ENCODE measurements around the gene CNP. TPM values are rescaled to one million over a fixed set of nuclear protein-coding genes. Genes with fewer than 3 reads are reported as not detected.
A peak's percentile ranks its signal among the peaks of the same experiment; 100 is the strongest.

Gene CNP
- polyA plus RNA-seq, 1 donor: 47.6 TPM

DNA sequence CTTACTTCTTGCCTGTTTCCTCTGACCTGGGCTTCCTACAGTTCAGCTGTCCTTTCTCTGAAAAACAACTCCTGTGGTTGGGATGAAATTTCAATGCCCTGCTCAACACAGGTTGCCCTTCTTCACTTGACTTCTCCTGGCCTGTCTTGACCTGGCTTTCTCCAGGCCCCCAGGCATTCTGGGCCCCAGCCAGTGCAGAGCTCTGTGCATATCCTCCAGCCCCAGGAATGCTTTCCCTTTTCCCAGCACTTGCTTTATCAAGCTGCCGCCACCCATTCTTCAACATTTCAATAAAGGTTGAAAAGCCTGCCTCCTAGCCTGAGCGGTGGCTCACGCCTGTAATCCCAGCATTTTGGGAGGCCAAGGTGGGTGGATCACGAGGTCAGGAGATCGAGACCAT, 25.4 kb upstream of the CNP start:
- no CpG with 5 or more reads among the region's 5 CpGs for WGBS (ENCODE audit: insufficient coverage, low lambda C conversion rate)
- H3K9me3 ChIP-seq (ENCODE audit: control insufficient read depth, low read depth, low read length): no peaks in the 10 kb centered on the region
- H3K27ac ChIP-seq (ENCODE audit: low read length): no peak overlapping the region
- H3K4me3 ChIP-seq (ENCODE audit: low read length): no peak overlapping the region
- H3K4me1 ChIP-seq (ENCODE audit: control insufficient read depth, insufficient read depth, low read length): peaks cover 2% of the 10 kb centered on the region
- H3K27me3 ChIP-seq (ENCODE audit: control insufficient read depth, insufficient read depth, low read length): no peaks in the 10 kb centered on the region
- H3K36me3 ChIP-seq (ENCODE audit: control insufficient read depth, insufficient read depth, low read length): no peaks in the 10 kb centered on the region
- no peak for DNase-seq

DNA sequence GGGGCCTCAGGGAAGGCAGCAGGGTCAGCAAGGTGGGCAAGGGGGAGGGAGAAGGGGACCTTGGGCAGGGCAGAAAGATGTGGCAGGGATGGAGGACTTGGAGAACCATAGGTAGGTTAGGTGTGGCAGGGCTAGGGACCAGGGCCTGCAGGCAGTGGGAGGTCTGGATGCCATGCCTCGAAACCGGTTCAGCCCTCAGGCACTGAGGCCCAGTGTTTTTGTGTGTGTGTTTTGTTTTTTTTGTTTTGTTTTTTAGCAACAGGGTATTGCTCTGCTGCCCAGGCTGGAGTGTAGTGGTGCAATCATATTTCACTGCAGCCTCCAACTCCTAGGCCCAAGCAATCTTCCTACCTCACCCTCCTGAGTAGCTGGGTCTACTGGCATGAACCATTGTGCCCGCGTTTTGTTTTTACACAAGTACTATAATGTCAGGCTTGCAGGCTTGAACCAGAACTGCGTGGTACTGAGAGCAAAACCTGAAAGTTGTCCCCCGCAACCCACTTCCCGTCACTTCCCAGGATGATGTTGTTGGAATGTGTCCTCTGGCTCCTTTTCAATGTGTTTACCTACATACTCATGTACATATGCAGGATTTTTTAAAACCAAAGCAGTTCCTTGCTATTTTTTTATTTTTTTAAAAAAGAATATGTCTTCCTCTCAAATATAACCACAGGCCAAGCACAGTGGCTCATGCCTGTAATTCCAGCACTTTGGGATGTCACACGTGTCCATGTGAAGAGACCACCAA, 23.8 kb upstream of the CNP start:
- Histone ChIP-seq H3K9me3 (ENCODE audit: control insufficient read depth, low read depth, low read length) (no peaks in the 10 kb centered on the region), H3K36me3 (ENCODE audit: control insufficient read depth, insufficient read depth, low read length) (no peaks in the 10 kb centered on the region), H3K27ac (ENCODE audit: low read length) (no peak overlapping the region), H3K4me3 (ENCODE audit: low read length) (no peak overlapping the region), H3K4me1 (ENCODE audit: control insufficient read depth, insufficient read depth, low read length) (peaks cover 2% of the 10 kb centered on the region), H3K27me3 (ENCODE audit: control insufficient read depth, insufficient read depth, low read length) (no peaks in the 10 kb centered on the region)
- no peak for DNase-seq
- WGBS (ENCODE audit: insufficient coverage, low lambda C conversion rate): 80% methylated on average over 2 of the region's 8 CpGs

DNA sequence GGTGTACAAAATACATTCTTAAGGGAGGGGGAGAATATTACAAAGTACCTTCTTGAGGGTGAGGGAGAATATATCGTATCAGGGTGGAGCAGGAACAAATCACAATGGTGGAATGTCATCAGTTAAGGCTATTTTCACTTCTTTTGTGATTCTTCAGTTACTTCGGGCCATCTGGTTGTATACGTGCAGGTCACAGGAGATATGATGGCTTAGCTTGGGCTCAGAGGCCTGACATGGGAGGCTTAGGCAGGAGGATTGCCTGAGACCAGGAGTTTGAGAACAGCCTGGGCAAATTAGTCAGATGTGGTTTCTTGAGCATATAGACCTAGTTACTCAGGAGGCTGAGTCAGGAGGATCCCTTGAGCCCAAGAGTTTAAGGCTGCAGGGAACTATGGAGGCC, 23.1 kb upstream of the CNP start:
- DNase-seq: no peak
- H3K4me3 ChIP-seq (ENCODE audit: low read length): no peak overlapping the region
- no peaks in the 10 kb centered on the region for H3K27me3 ChIP-seq (ENCODE audit: control insufficient read depth, insufficient read depth, low read length)
- no CpG with 5 or more reads among the region's 3 CpGs for WGBS (ENCODE audit: insufficient coverage, low lambda C conversion rate)
- H3K36me3 ChIP-seq (ENCODE audit: control insufficient read depth, insufficient read depth, low read length): no peaks in the 10 kb centered on the region
- H3K27ac ChIP-seq (ENCODE audit: low read length): no peak overlapping the region
- no peaks in the 10 kb centered on the region for H3K9me3 ChIP-seq (ENCODE audit: control insufficient read depth, low read depth, low read length)
- peaks cover 2% of the 10 kb centered on the region for H3K4me1 ChIP-seq (ENCODE audit: control insufficient read depth, insufficient read depth, low read length)

DNA sequence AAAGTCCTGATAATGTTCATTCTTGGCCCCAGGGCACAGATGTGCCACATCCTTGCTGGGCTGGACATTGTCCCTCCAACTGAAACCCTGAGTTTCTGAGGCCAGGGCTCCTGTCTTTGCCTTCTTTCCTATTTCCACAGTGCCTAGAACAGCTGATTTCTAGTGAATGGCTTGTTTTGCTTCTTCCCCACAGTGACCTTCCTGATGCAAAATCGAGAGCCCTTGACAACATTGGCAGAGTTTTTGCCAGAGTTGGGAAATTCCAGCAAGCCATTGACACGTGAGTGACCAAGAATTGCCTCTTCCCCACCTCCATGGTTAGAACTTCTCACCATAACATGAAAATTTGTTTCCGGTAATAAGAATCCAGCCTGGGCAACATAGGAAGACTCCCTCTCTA, 21.7 kb upstream of the CNP start:
- peaks cover 2% of the 10 kb centered on the region for H3K4me1 ChIP-seq (ENCODE audit: control insufficient read depth, insufficient read depth, low read length)
- no CpG with 5 or more reads among the region's 3 CpGs for WGBS (ENCODE audit: insufficient coverage, low lambda C conversion rate)
- H3K9me3 ChIP-seq (ENCODE audit: control insufficient read depth, low read depth, low read length): no peaks in the 10 kb centered on the region
- no peak overlapping the region for H3K4me3 ChIP-seq (ENCODE audit: low read length)
- DNase-seq: no peak
- H3K27ac ChIP-seq (ENCODE audit: low read length): peak overlapping the region; percentile 20
- H3K27me3 ChIP-seq (ENCODE audit: control insufficient read depth, insufficient read depth, low read length): no peaks in the 10 kb centered on the region
- H3K36me3 ChIP-seq (ENCODE audit: control insufficient read depth, insufficient read depth, low read length): no peaks in the 10 kb centered on the region

DNA sequence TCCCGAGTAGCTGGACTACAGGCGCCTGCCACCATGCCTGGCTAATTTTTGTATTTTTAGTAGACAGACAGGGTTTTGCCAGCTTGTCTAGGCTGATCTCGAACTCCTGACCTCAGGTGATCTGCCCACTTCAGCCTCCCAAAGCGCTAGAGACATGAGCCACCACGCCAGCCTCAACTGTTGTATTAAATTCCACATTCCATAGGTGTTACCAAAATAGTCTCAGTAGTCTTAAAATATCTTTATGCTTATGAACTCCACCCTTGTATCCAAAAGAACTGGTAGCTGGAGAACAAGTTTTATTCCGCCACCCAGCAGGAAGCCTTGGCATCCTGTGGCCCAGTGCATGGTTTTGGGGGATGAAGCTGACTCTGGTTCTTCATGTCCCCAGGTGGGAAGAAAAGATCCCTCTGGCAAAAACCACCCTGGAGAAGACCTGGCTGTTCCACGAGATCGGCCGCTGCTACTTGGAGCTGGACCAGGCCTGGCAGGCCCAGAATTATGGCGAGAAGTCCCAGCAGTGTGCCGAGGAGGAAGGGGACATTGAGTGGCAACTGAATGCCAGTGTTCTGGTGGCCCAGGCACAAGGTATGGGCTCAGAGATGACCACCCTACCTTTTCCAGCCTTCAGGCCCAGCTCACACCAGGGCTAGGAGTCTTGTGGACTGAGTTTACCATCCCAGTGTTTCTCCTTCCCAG, 17.7 kb upstream of the CNP start:
- no CpG with 5 or more reads among the region's 11 CpGs for WGBS (ENCODE audit: insufficient coverage, low lambda C conversion rate)
- H3K27ac ChIP-seq (ENCODE audit: low read length): no peak overlapping the region
- H3K27me3 ChIP-seq (ENCODE audit: control insufficient read depth, insufficient read depth, low read length): no peaks in the 10 kb centered on the region
- no peaks in the 10 kb centered on the region for H3K36me3 ChIP-seq (ENCODE audit: control insufficient read depth, insufficient read depth, low read length)
- H3K9me3 ChIP-seq (ENCODE audit: control insufficient read depth, low read depth, low read length): no peaks in the 10 kb centered on the region
- peaks cover 2% of the 10 kb centered on the region for H3K4me1 ChIP-seq (ENCODE audit: control insufficient read depth, insufficient read depth, low read length)
- H3K4me3 ChIP-seq (ENCODE audit: low read length): no peak overlapping the region
- DNase-seq: no peak

DNA sequence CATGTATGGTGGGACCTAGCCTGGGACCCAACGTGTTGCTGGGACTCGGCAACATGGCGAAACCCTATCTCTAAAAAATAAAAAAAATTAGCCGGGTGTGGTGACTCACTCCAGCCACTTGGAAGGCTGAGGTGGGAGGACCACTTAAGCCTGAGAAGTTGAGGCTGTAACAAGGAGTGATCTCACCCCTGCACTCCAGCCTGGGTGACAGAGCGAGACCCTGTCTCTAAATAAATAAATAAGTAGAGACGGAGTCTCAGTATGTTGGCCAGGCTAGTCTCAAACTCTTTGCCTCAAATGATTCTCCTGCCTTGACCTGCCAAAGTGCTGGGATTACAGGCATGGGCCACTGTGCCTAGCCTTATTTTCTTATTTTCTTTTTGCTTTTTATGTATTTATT, 10.1 kb upstream of the CNP start:
- no peaks in the 10 kb centered on the region for H3K36me3 ChIP-seq (ENCODE audit: control insufficient read depth, insufficient read depth, low read length)
- H3K4me1 ChIP-seq (ENCODE audit: control insufficient read depth, insufficient read depth, low read length): peaks cover 15% of the 10 kb centered on the region
- H3K27me3 ChIP-seq (ENCODE audit: control insufficient read depth, insufficient read depth, low read length): no peaks in the 10 kb centered on the region
- WGBS (ENCODE audit: insufficient coverage, low lambda C conversion rate): no CpG with 5 or more reads among the region's 6 CpGs
- H3K27ac ChIP-seq (ENCODE audit: low read length): no peak overlapping the region
- H3K9me3 ChIP-seq (ENCODE audit: control insufficient read depth, low read depth, low read length): no peaks in the 10 kb centered on the region
- H3K4me3 ChIP-seq (ENCODE audit: low read length): no peak overlapping the region
- no peak for DNase-seq

DNA sequence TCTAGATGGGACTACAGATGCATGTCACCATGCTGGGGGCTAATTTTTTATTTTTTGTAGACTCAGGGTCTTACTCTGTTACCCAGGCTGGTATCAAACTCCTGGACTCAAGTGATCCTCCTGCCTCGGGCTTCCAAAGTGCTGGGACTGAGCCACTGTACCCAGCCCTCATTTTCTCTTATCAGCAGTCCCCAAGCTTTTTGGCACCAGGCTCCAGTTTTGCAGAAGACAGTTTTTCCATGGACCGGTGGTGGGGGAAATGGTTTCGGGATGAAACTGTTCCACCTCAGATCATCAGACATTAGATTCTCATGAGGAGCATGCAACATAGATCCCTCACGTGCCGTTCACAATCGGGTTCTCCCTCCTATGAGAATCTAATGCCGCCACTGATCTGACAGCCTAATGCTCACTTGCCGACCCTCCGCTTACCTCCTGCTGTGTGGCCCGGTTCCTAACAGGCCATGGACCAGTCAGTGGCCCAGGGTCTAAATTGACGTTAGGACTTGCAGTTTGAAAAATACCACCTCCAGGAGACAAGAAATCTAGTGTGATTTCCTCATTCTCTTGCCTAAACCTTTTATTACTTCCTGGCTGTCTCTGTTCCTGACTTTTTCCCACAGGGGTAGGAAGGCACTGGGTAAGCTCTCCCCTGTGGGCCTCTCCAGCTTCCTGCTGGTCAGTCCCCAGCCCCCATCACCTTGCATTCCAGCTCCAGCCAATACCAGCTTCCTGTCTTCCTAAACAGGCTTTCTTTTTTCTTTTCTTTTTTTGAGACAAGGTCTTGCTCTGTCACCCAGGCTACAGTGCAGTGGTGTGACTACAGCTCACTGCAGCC, 9.3 kb upstream of the CNP start:
- Histone ChIP-seq H3K4me1 (ENCODE audit: control insufficient read depth, insufficient read depth, low read length) (peaks cover 15% of the 10 kb centered on the region), H3K27ac (ENCODE audit: low read length) (peak overlapping the region; percentile 45), H3K36me3 (ENCODE audit: control insufficient read depth, insufficient read depth, low read length) (no peaks in the 10 kb centered on the region), H3K9me3 (ENCODE audit: control insufficient read depth, low read depth, low read length) (no peaks in the 10 kb centered on the region), H3K4me3 (ENCODE audit: low read length) (no peak overlapping the region), H3K27me3 (ENCODE audit: control insufficient read depth, insufficient read depth, low read length) (no peaks in the 10 kb centered on the region)
- 83% methylated on average over 1 of the region's 11 CpGs for WGBS (ENCODE audit: insufficient coverage, low lambda C conversion rate)
- peak in 1 of 2 donors; percentile 50 for DNase-seq

DNA sequence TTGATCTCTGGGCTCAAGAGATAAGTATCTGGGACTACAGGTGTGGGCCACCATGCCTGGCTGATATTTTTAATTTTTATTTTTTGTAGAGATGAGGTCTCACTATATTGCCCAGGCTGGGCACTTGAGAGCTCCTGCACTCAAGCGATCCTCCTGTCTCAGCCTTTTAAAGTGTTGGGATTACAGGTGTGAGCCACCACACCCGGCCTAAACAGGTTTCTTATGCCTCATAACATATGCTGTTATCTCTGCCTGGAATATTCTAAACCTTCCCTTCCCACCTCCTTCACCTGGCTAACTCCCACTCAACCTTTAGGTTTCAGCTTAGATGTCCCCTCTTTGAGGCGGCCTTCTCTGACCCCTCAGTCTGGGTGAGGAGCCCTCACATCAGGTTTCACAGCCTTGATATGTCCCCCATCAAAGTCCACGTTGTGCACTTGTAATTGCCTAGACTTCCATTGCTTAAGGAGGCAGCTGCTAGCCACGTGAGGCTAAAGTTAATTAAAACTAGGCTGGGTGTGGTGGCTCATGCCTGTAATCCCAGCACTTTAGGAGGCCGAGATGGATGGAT, 8.6 kb upstream of the CNP start:
- peaks cover 20% of the 10 kb centered on the region for H3K4me1 ChIP-seq (ENCODE audit: control insufficient read depth, insufficient read depth, low read length)
- H3K9me3 ChIP-seq (ENCODE audit: control insufficient read depth, low read depth, low read length): no peaks in the 10 kb centered on the region
- H3K36me3 ChIP-seq (ENCODE audit: control insufficient read depth, insufficient read depth, low read length): no peaks in the 10 kb centered on the region
- H3K4me3 ChIP-seq (ENCODE audit: low read length): no peak overlapping the region
- WGBS (ENCODE audit: insufficient coverage, low lambda C conversion rate): no CpG with 5 or more reads among the region's 6 CpGs
- peak in 1 of 2 donors; percentile 75 for DNase-seq
- H3K27me3 ChIP-seq (ENCODE audit: control insufficient read depth, insufficient read depth, low read length): no peaks in the 10 kb centered on the region
- H3K27ac ChIP-seq (ENCODE audit: low read length): peak overlapping the region; percentile 45

DNA sequence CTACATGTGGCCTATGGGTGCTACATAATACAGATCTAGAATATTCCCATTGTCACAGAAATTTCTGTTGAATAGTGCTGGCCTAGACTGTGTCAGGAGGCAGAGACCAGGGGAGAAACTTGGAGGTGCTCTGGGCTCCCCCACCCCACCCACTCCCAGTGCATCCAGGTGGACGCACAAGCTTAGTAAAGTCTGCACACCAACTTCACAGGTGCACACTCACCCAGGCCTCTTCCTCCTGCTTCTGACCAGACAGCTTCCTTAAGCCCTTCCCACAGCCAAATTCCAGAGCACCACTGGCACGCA, 7.6 kb upstream of the CNP start:
- DNase-seq: no peak
- H3K4me3 ChIP-seq (ENCODE audit: low read length): no peak overlapping the region
- H3K9me3 ChIP-seq (ENCODE audit: control insufficient read depth, low read depth, low read length): no peaks in the 10 kb centered on the region
- peaks cover 20% of the 10 kb centered on the region for H3K4me1 ChIP-seq (ENCODE audit: control insufficient read depth, insufficient read depth, low read length)
- H3K36me3 ChIP-seq (ENCODE audit: control insufficient read depth, insufficient read depth, low read length): no peaks in the 10 kb centered on the region
- WGBS (ENCODE audit: insufficient coverage, low lambda C conversion rate): no CpG with 5 or more reads among the region's 2 CpGs
- H3K27me3 ChIP-seq (ENCODE audit: control insufficient read depth, insufficient read depth, low read length): no peaks in the 10 kb centered on the region
- no peak overlapping the region for H3K27ac ChIP-seq (ENCODE audit: low read length)

DNA sequence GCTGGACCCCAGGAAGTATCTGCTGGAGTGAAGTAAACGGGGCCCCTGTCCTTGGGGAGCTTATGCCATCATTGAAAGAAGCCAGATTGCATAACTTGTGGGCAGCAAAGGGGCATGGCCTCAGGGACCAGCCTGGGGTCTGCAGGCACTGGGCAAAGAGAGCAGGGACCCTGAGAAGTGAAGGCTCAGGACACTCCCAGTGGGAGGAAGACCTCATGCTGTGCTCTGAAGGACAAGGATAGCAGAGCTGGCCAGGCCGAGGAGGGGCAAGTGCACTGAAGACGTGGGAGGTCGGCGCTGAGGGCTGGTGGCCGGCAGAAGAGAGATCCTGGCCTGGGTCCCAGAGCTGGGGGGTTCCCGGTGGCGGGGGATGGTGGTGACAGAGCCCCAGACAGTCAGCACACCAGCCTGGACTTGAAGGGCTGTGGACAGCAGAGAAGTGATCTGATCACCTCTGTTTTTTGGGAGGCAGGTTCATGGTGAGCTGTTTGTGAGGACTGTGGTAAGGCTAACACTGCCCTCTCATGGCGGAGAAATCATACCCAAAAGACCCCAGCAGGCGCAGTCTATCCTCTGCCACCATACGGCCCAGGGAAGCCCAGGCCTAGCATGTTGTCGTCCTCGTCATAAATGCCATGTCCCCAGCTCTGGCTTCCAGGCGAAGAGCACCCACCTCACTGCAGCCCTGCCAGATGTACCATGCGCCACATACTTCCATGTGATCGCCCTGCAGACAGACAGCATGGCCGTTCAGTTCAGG, 7.1 kb upstream of the CNP start:
- Histone ChIP-seq H3K4me1 (ENCODE audit: control insufficient read depth, insufficient read depth, low read length) (peaks cover 20% of the 10 kb centered on the region), H3K27ac (ENCODE audit: low read length) (no peak overlapping the region), H3K9me3 (ENCODE audit: control insufficient read depth, low read depth, low read length) (no peaks in the 10 kb centered on the region), H3K4me3 (ENCODE audit: low read length) (no peak overlapping the region), H3K27me3 (ENCODE audit: control insufficient read depth, insufficient read depth, low read length) (no peaks in the 10 kb centered on the region), H3K36me3 (ENCODE audit: control insufficient read depth, insufficient read depth, low read length) (no peaks in the 10 kb centered on the region)
- DNase-seq: peak in 1 of 2 donors; percentile 30
- 80% methylated on average over 1 of the region's 17 CpGs for WGBS (ENCODE audit: insufficient coverage, low lambda C conversion rate)
